Measurements from ENCODE around the gene ZNF205.

DNA sequence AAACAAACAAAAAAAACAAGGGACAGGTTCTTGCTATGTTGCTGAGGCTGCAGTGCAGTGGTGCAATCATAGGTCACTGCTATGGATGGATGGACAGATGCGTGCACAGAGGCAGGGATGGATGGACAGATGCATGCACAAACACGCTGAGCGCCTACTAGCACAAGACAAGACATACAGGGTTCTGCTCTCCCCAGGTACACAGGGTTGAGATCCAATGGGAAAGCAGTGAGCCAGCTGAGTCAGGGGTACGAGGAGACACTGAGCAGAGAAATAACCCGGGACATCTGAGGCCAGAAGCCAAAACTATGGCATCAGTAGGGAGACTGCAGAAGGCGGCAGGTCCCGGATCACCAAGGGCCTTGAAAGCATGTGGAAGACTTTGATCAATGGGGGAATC lies 40.7 kb upstream of the ZNF205 start:
- TF ChIP-seq, protein P1, sequence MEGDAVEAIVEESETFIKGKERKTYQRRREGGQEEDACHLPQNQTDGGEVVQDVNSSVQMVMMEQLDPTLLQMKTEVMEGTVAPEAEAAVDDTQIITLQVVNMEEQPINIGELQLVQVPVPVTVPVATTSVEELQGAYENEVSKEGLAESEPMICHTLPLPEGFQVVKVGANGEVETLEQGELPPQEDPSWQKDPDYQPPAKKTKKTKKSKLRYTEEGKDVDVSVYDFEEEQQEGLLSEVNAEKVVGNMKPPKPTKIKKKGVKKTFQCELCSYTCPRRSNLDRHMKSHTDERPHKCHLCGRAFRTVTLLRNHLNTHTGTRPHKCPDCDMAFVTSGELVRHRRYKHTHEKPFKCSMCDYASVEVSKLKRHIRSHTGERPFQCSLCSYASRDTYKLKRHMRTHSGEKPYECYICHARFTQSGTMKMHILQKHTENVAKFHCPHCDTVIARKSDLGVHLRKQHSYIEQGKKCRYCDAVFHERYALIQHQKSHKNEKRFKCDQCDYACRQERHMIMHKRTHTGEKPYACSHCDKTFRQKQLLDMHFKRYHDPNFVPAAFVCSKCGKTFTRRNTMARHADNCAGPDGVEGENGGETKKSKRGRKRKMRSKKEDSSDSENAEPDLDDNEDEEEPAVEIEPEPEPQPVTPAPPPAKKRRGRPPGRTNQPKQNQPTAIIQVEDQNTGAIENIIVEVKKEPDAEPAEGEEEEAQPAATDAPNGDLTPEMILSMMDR (conservative IDR thresholded peaks at IDR 0.05 in 1 of 2, IDR thresholded peaks at IDR 0.05 in 1 of 2; ENCODE audit: low read depth in 1 of 2, low read length in 2 of 2): no peak
- TF ChIP-seq EZH2 (IDR thresholded peaks at IDR 0.05; ENCODE audit: low read length, missing control alignments): no peak
